WTC11 (cell line): Measurements from ENCODE around the gene ZNF525.
A peak's percentile ranks its signal among the peaks of the same experiment; 100 is the strongest.

Source experiments
- RORB ChIP-seq: fragments of 250-450 bp; sonication (Bioruptor Pico); IDR thresholded peaks from 2 replicates; pipeline ENCODE4 v1.9.0; 2021; ENCODE audit warnings: mild to moderate bottlenecking
- TF ChIP-seq, protein P1 (sequence below): fragments of 200-600 bp; IDR thresholded peaks from 2 replicates; pipeline ENCODE4 v1.8.0; 2022; ENCODE audit warnings: antibody characterized with exemption

DNA sequence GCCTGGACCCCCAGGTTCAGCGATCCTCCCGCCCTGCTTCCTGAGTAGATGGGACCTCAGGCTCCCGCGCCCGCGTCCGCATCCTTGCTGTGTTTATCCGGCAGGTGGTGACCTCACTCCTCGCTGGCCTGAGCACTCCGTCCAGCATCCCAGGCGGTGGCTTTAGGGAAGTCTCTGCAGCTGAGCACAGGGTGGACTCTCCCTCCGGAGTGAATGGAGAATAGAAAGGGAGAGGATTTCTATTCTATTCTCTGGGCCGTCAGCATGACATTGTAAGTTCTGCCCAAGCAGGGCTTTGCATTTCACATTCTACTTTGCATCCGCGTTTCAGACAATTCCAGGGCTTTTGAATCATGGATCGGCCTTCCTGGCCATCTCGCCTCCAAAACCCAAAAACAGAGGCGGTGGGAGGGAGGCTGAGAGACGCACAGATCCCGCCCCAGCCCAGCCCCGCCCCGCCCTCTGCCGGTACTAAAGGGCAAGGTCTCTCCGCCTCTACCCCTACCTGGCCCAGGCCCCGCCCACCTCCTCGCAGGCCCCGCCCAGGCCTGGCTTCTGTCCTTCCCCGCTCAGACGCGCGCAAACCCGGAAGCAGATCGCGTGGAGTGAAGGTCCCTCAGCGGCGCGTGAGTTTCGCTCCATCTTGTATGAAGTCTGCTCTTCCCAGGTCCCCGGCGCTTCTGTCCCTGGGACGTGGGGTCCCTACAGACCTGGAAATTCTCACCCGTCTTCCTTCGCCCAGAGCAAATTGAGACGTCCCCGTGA lies at the start of gene ZNF525:
- TF ChIP-seq, protein P1, sequence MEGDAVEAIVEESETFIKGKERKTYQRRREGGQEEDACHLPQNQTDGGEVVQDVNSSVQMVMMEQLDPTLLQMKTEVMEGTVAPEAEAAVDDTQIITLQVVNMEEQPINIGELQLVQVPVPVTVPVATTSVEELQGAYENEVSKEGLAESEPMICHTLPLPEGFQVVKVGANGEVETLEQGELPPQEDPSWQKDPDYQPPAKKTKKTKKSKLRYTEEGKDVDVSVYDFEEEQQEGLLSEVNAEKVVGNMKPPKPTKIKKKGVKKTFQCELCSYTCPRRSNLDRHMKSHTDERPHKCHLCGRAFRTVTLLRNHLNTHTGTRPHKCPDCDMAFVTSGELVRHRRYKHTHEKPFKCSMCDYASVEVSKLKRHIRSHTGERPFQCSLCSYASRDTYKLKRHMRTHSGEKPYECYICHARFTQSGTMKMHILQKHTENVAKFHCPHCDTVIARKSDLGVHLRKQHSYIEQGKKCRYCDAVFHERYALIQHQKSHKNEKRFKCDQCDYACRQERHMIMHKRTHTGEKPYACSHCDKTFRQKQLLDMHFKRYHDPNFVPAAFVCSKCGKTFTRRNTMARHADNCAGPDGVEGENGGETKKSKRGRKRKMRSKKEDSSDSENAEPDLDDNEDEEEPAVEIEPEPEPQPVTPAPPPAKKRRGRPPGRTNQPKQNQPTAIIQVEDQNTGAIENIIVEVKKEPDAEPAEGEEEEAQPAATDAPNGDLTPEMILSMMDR = peak; percentile 69
- TF ChIP-seq RORB (CRISPR knock-in tag) = no peak
